Endothelial cell of umbilical vein (primary cell): ENCODE measurements around the gene EFR3B. TPM values are rescaled to one million over a fixed set of nuclear protein-coding genes. Genes with fewer than 3 reads are reported as not detected.

Source experiments
- BruUV-seq: library from RNA; stranded (reverse); fragments of 400-500 nt; replicated peaks from 2 replicates; lab custom pipeline; 2021; lab: Mats Ljungman, UMichigan
- CTCF ChIA-PET: fragments of 300-600, 350-600 bp; sonication (Branson Sonifier 250); formaldehyde crosslinking; loops from one replicate; lab custom pipeline; 2021; ENCODE audit warnings: antibody characterized with exemption, inconsistent platforms; lab: Charles Lee
- POLR2A ChIA-PET: fragments of 300-600, 350-600 bp; sonication (Branson Sonifier 250); formaldehyde crosslinking; loops from one replicate; lab custom pipeline; 2021; ENCODE audit warnings: antibody characterized with exemption, inconsistent platforms; lab: Charles Lee
- DNase-seq: peaks from one replicate; pipeline ENCODE4 v3.0.0-alpha.2; 2011; ENCODE audit warnings: low read depth, low spot score
- FAIRE-seq: peaks from 2 replicates; lab custom pipeline; 2011; peaks lifted over from hg19 to GRCh38; lab: Jason Lieb, UNC
- H2AFZ ChIP-seq: 2 replicates; pipeline ENCODE4 v1.6.0; 2012; ENCODE audit warnings: low read depth, low read length, control low read depth, inconsistent platforms
- H3K27ac ChIP-seq: 2 replicates; pipeline ENCODE4 v1.5.1; 2011; ENCODE audit warnings: low read depth, mild to moderate bottlenecking, control low read depth, low read length, moderate library complexity; ENCODE audit not compliant: insufficient read depth
- H3K27me3 ChIP-seq, 2 experiments: 2 replicates each; pipeline versions ENCODE4 v1.6.0 to v1.6.1; 2011; ENCODE audit warnings: low read length in 2 of 2, mixed read lengths in 1 of 2; ENCODE audit not compliant: control insufficient read depth in 2 of 2, insufficient read depth in 2 of 2
- H3K36me3 ChIP-seq, 2 experiments: 2 replicates in 1 of 2; 3 replicates in 1 of 2; pipeline ENCODE4 v1.5.1; 2011; ENCODE audit warnings: low read length in 2 of 2, mild to moderate bottlenecking in 1 of 2, moderate library complexity in 1 of 2; ENCODE audit not compliant: control insufficient read depth in 2 of 2, insufficient read depth in 2 of 2; ENCODE audit errors: extremely low read depth in 1 of 2
- H3K4me1 ChIP-seq: 3 replicates; pipeline ENCODE4 v1.5.1; 2011; ENCODE audit warnings: mild to moderate bottlenecking, low read length; ENCODE audit not compliant: control insufficient read depth, insufficient read depth; ENCODE audit errors: extremely low read depth
- H3K4me2 ChIP-seq: 2 replicates; pipeline ENCODE4 v1.6.1; 2011; ENCODE audit warnings: low read length, control low read depth, mixed read lengths; ENCODE audit not compliant: insufficient read depth
- H3K4me3 ChIP-seq, 3 experiments: fragments of 200-600 bp in 1 of 3; sonication (generic), shearing (Covaris generic) in 1 of 3; replicated peaks in 1 of 3; 2 replicates each; pipeline ENCODE4 v1.5.1; 2011 to 2016; ENCODE audit warnings: control low read depth in 3 of 3, low read length in 3 of 3, mild to moderate bottlenecking in 2 of 3, inconsistent platforms in 1 of 3, low read depth in 1 of 3, moderate library complexity in 1 of 3; ENCODE audit not compliant: insufficient read depth in 1 of 3
- H3K79me2 ChIP-seq: 2 replicates; pipeline ENCODE4 v1.6.0; 2012; ENCODE audit warnings: low read length, inconsistent platforms; ENCODE audit not compliant: control insufficient read depth, insufficient read depth
- H3K9ac ChIP-seq: replicated peaks from 2 replicates; pipeline ENCODE3; 2011; ENCODE audit warnings: low read length, control low read depth; ENCODE audit not compliant: insufficient read depth; ENCODE audit errors: extremely low read depth
- H3K9me1 ChIP-seq: replicated peaks from 3 replicates; pipeline ENCODE4 v1.6.0; 2011; ENCODE audit warnings: mild to moderate bottlenecking, low read length; ENCODE audit not compliant: control insufficient read depth, insufficient read depth; ENCODE audit errors: extremely low read depth
- H3K9me3 ChIP-seq: replicated peaks from 2 replicates; pipeline ENCODE4 v1.5.1; 2012; ENCODE audit warnings: low read length, inconsistent platforms; ENCODE audit not compliant: control insufficient read depth, insufficient read depth
- H4K20me1 ChIP-seq: replicated peaks from 2 replicates; pipeline ENCODE3; 2011; ENCODE audit warnings: mild to moderate bottlenecking, low read length; ENCODE audit not compliant: control insufficient read depth, insufficient read depth; ENCODE audit errors: extremely low read depth
- CTCF ChIP-seq, 2 donors: IDR thresholded peaks; 1 replicate in 1 of 2; 2 replicates in 1 of 2; pipeline ENCODE4 v1.5.1; 2011; ENCODE audit warnings: low read length in 2 of 2, mild to moderate bottlenecking in 2 of 2, moderate library complexity in 2 of 2, control low read depth in 1 of 2, inconsistent platforms in 1 of 2, low read depth in 1 of 2; ENCODE audit not compliant: insufficient read depth in 1 of 2; ENCODE audit errors: extremely low read depth in 1 of 2
- EZH2 ChIP-seq: IDR thresholded peaks from 2 replicates; pipeline ENCODE4 v1.6.1; 2012; ENCODE audit warnings: borderline replicate concordance, low read depth, mild to moderate bottlenecking, moderate library complexity, low read length, inconsistent platforms; ENCODE audit not compliant: severe bottlenecking
- FOS ChIP-seq: IDR thresholded peaks from 2 replicates; pipeline ENCODE4 v1.6.1; 2011; ENCODE audit warnings: mild to moderate bottlenecking, low read length, moderate library complexity, borderline replicate concordance; ENCODE audit not compliant: insufficient read depth
- JUN ChIP-seq: IDR thresholded peaks from 2 replicates; pipeline ENCODE4 v1.6.1; 2011; ENCODE audit warnings: borderline replicate concordance, low read depth; ENCODE audit not compliant: insufficient read length, insufficient read depth
- MAX ChIP-seq: IDR thresholded peaks from 2 replicates; pipeline ENCODE4 v1.6.1; 2011; ENCODE audit not compliant: insufficient read depth, insufficient read length
- MYC ChIP-seq: IDR thresholded peaks from one replicate; pipeline ENCODE4 v1.6.1; 2011; ENCODE audit warnings: mild to moderate bottlenecking, low read depth, low read length
- POLR2A ChIP-seq: IDR thresholded peaks from 2 replicates; pipeline ENCODE4 v1.6.1; 2012; ENCODE audit warnings: low read depth, mild to moderate bottlenecking, control low read depth, low read length
- POLR2AphosphoS5 ChIP-seq: IDR thresholded peaks from 2 replicates; pipeline ENCODE4 v1.6.1; 2012; ENCODE audit warnings: low read depth, mild to moderate bottlenecking, control low read depth, low read length, moderate library complexity; ENCODE audit not compliant: insufficient read depth
- dilution Hi-C: fragments of 300-500 bp; cut with MboI; formaldehyde crosslinking; loops from one replicate; pipeline ENCODE4 v1.15.0; 2019; ENCODE audit warnings: low sequenced_read_pairs; ENCODE audit not compliant: extremely low pct_ligation_motif_present
- intact Hi-C: fragments of 100-400 bp; cut with micrococcal nuclease; formaldehyde crosslinking; loops from one replicate; pipeline ENCODE4 v1.10.0; 2022
- polyA plus RNA-seq, 4 experiments: library from polyadenylated mRNA; depleted of rRNA in 3 of 4; stranded (reverse) in 3 of 4; unstranded in 1 of 4; fragments of >200 nt; gene quantifications; 2 replicates each; pipeline versions ENCODE4 v1.2.1 to v1.2.3, GENCODE V29; 2011 to 2012; ENCODE audit warnings: missing spikeins in 1 of 4
- total RNA-seq: library from RNA; stranded (reverse); gene quantifications from 2 replicates; pipeline ENCODE4 v1.2.3, GENCODE V29; 2021

EFR3B gene
- total and polyA plus RNA-seq, 2 donors (not counting 3 experiments of a cell fraction or from before 2014, with no cell fraction given), result 0.15 to 0.77 TPM

- no peak for FAIRE-seq
- Histone ChIP-seq H3K27me3 (peaks cover 0 to 1% of the 10 kb centered on the region in 2 experiments), H4K20me1 (no peaks in the 10 kb centered on the region), H3K9me1 (no peaks in the 10 kb centered on the region), H3K9me3 (no peaks in the 10 kb centered on the region), H3K36me3 (no peaks in the 10 kb centered on the region), H3K79me2 (no peaks in the 10 kb centered on the region), H3K4me2 (no peak overlapping the region), H3K4me1 (no peaks in the 10 kb centered on the region), H3K9ac (no peak overlapping the region), H3K4me3 (no peak overlapping the region), H2AFZ (no peak overlapping the region), H3K27ac (no peak overlapping the region)
- TF ChIP-seq POLR2AphosphoS5 (no peak), POLR2A (no peak), EZH2 (no peak), JUN (no peak), MYC (no peak)
- no TSS peak for BruUV-seq
- CTCF ChIA-PET, result interaction anchor here (1.9 kb wide), 1 partner anchor 140 kb away, joined by 8 read pairs; no protein-coding TSS in a partner anchor
- intact Hi-C loops, result no loop called here
- dilution Hi-C loops, result no loop called here
- no peak for DNase-seq
- POLR2A ChIA-PET, result no interaction called here
Measured at GRCh38 chr2:25115902-25116301, 74.0 kb downstream of the EFR3B start.

- FAIRE-seq (no peak), DNase-seq (no peak)
- H3K27ac ChIP-seq, result no peak overlapping the region
- dilution Hi-C loops (no loop called here), intact Hi-C loops (no loop called here)
- no peak overlapping the region for H3K4me3 ChIP-seq
- H3K9ac ChIP-seq, result no peak overlapping the region
- no TSS peak for BruUV-seq
- no peaks in the 10 kb centered on the region for H3K27me3 ChIP-seq
- no peaks in the 10 kb centered on the region for H3K9me3 ChIP-seq
- no peaks in the 10 kb centered on the region for H3K36me3 ChIP-seq
- H3K9me1 ChIP-seq, result no peaks in the 10 kb centered on the region
- TF ChIP-seq FOS (no peak), MAX (no peak), CTCF (IDR thresholded peaks at IDR 0.05; ENCODE audit: extremely low read depth in 1 of 2, insufficient read depth in 1 of 2, low read depth in 1 of 2, low read length in 2 of 2) (no peak)
- H3K79me2 ChIP-seq, result no peaks in the 10 kb centered on the region
- no peak overlapping the region for H3K4me2 ChIP-seq
- CTCF ChIA-PET, result no interaction called here
- POLR2A ChIA-PET, result no interaction called here
- H2AFZ ChIP-seq, result no peak overlapping the region
- H4K20me1 ChIP-seq, result no peaks in the 10 kb centered on the region
- no peaks in the 10 kb centered on the region for H3K4me1 ChIP-seq
Measured at GRCh38 chr2:25116956-25117355, 75.1 kb downstream of the EFR3B start.
